DMS153 (cell line): ENCODE measurements around the gene UBQLN1.

Source experiments
- DNase-seq: peaks from one replicate; lab custom pipeline; 2025; lab: John Stamatoyannopoulos, UW

Gene UBQLN1

DNA sequence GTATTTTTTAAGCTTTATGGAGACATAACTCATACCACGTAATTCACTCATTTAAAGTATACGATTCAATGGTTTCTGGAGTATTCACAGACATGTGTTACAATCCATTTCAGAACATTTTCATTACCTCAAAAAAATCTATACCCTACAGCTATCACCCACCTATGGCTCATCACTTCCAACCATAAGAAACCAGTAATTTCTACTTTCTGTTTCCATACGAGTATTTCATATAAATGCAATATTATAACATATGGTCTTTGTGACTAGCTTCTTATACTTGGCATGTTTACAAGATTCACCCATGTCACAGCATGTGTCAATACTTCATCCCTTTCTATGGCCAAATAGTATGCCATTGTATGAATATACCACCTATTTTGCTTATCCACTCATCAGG, 18.8 kb downstream of the UBQLN1 start:
- no peak for DNase-seq

DNA sequence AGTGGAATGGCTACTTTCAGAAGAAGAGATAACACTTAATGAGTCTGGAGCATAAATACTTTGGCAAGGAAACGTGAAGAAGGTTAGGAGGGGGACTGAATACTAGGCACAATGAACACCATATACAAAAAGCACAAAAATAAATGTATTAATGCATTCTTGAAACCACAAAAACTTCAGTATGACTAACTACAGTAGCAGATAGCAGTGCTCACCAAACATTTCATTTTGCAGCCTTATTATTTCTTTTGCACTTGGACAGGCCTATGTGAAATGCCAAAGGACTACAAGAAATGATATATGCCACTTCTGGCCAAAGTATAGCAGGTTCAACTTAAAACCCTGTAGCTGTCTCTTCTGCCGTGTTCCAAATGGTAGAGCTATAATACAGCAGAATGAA, 26.3 kb downstream of the UBQLN1 start:
- no peak for DNase-seq

DNA sequence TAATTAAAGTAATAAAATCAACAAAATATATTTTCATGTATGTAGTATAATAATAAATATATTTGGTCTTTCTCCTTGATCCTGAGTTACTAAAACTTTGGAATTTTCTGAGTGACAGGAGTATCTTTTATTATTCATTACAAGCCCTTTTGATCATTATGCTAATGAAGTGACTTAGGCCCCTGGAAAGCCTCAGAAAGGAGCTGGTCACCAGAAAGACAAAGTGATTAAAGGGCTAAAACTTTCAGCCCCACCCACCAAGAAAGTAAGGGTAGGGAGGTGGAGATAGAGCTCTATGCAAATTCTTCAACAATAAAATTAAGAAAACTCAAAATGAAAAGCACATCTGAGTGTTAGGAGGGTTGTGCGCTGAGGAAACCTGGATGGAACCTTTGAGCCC, 27.5 kb downstream of the UBQLN1 start:
- no peak for DNase-seq

DNA sequence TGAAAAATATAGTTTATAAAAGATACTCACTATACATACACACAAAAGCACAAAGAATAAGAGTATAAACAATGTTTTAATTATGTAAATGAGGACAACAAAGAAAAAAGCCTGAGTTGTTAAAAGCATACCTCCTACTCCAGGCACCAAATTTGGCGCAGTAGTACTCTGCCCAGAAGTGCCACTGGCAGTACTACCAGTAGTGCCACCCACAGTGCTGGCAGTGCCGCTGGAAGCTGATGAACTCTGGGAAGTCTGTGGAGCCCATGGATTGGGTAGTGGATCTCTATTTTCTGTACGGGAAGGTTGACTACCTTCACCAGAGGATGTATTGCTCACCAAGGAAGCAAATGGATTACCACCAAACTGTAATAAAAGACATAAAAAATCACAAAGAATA, 30.2 kb downstream of the UBQLN1 start:
- DNase-seq = no peak

DNA sequence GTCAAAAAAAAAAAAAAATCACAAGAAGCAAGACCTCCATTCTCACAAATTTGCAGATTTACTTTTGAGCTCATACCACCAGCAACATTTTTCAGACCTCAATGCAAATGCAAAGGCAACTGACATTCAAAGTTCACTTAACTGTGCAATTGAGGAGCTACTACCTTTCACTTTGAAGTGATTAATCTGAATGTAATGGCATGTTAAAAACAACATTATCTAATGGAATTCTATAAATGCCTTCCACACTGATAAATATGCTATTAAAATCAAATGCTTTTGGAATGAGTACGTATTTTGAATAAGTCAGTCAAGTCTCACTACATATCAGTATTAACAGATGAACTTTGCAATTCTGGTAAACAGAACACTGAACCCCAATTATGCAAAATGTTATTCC, 32.3 kb downstream of the UBQLN1 start:
- DNase-seq = no peak

DNA sequence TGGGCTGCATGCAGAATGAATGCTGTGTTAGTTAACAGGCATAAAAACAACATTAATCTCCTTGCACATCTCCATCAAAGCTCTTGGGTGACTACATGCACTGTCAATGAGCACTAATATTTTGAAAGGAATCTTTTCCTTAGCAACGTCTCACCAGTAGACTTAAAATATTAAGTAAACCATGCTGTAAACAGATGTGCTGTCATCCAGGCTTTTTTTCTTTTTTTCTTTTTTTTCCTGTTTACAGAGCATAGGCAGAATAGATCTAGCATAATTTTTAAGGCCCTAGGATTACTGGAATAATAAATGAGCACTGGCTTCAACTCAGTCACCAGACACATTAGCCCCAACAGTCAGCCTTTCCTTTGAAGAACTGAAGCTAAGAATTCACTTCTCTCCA, 36.3 kb downstream of the UBQLN1 start:
- DNase-seq = no peak

DNA sequence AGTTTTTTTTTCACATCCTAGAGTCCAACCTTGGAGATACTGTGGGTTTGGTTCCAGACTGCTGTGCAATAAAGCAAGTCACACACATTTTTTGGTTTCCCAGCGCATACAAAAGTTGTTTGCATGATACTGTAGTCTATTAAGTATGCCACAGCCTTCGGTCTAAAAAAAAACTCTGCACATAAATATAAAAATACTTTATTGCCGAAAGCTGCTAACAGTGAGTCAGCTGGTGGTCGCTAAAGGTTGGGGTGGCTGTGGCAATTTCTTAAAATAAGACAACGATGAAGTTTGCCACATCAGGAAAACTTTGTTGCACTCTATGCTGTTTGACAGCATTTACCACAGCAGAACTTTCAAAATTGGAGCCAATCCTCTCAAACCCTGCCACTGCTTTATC, 37.4 kb downstream of the UBQLN1 start:
- DNase-seq = no peak

DNA sequence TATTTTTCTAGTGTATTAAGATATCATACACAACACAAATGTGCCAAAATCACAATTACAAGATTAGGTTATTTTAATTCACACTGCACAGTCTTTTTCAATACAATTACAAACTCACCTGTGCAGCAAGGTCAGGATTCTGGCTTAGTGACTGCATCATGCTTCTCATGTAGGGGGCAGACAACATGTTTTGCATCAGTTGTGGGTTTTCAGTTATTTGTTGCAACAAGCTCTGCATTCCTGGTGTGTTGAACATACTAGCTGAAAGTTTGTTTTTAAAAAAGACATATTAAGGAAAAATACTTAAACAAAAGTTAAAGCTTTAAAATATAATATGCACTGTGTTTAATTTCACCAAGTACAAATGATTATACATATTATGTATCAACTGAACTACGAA, 38.7 kb downstream of the UBQLN1 start:
- no peak for DNase-seq

DNA sequence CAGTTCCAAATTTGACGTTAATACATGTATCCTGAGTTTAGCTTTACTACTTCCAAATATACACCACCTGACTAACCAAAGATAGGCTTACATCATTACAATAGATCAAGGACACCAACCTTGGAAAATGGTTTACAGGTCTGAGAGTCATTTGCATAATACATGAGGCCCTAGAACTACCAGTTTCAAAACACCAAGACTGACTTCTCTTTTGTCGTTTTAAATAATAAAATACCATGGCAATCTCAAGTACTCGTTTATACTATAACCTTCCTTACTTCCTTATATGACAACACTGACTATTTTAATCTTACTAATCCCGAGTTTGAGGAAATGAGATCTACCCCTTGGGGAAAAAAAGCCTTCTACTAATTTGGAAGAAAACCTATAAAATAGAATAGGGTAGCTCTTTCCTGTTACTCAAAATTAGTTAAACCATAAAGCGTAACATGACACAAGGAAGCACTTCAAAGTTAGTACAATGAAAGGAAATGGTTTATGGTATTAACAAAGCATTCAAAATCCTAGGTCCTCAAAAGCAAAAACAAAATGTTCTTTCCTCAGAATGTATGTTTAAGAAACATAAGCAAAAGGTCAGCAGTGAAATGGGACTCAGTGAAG, 42.1 kb downstream of the UBQLN1 start:
- no peak for DNase-seq

DNA sequence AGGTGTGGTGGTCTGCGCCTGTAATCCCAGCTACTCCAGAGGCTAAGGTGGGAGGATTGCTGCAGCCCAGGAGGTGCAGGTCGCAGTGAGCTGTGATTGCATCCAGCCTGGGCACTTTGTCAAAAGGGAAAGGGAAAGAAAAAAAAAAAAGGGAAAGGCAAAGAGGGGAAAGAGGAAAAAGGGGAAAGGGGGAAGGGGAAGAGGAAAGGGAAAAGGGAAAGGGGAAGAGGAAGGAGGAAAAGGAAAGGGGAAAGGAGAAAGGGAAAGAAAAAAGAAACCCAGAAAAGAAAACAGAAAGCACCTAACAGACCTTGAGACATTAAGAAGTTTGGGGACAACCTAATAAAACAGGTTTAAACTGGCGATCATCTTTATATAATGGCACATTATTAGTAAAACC, 44.8 kb downstream of the UBQLN1 start:
- DNase-seq = no peak

DNA sequence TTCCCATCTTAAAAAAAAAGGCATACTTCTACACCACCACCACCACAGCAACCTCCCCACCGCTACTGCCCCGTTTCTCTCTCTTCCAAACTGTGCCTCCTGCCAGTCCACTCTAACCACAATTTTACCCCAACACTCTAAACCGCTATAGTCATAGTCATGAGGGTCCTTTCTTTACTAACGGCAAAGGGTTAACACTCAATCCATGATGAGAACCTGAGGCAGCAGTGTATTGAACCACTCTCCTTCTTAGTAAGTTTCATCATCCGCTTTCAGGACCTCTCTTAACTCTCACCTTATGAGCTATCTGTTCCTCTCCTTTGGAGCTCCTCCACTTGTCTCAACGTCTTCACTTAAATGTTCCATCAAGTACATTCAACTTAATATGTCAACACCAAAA, 50.8 kb downstream of the UBQLN1 start:
- no peak for DNase-seq

DNA sequence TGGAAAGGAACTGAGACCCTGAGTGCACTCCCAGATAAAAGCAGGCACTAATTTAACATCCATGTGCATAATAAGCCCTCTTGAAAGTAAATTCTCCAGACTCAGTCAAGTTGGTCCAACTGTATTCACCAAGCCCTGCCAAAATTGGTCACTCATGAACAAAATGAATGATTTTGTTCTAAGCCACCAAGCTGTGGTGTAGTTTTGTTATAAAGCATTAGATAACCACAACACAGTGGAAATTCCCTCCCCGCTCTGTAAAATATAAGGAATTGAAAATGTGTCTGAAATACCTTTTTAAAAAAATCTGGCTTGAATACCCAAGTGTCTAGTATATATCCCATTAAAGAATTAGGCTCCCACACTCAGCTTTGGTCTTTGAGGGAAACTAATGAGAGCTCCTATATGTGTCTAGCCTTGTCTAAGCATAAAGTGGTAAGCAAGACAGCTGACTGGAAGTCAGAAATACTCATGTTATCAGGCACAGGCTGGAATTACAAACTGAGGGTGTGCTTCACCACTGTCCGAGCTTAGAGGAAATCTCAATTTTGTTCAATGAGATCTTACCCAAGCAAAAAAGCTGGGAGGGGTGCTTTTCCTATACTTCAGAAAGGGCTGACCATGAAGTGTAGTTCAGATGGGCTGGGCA, 51.6 kb downstream of the UBQLN1 start:
- DNase-seq = no peak

DNA sequence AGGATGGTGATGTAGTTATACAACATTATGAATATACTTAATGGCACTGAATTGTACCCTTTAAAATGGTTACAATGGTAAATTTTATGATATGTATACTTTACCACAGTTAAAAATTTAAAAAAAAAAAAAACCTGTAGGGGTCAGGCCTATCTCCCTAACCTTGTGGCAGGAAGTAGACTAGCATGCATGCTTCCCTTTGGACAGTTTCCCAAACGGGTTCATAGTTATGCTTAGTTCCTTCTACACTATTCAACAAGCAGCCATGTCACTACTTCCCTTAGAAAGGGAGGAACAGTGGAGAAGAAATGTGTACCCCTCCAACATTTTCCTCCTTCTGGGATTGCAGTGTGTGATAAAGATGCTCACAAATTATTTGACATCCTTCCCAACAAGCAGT, 52.3 kb downstream of the UBQLN1 start:
- DNase-seq = no peak

DNA sequence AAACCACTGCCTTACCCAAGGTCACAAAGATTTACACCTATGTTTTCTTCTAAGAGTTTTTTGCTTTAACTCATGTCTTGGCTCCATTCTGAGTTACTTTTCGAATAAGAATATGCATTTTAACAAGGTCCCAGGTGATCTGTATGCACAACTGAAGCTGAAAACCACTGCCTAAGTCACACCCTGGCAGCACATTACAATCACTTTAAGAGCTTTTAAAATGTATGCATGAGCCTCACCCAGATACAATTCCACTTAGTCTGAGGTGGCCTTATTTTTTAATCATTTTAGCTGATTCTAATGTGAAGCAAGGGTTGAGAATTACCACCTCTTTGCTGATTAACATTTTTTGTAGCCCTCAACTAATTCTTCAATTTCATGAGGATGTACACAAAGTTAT, 55.3 kb downstream of the UBQLN1 start:
- no peak for DNase-seq

DNA sequence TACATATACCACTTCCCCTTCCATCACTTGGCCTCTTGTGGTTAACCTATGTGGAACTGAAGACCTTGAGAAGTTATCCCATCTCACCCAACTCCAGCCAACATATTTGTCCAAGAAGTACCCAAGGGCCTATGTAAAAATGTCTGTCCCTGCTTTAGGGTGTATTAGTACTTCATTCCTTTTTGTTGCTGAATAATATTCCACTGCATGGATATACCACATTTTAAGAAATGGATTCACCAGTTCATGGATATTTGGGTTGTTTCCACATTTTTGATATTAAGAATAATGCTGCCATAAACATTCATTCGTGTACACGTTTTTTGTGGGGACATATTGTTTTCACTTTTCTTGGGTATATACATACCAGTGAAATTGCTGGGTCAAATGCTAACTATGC, 56.2 kb downstream of the UBQLN1 start:
- no peak for DNase-seq

DNA sequence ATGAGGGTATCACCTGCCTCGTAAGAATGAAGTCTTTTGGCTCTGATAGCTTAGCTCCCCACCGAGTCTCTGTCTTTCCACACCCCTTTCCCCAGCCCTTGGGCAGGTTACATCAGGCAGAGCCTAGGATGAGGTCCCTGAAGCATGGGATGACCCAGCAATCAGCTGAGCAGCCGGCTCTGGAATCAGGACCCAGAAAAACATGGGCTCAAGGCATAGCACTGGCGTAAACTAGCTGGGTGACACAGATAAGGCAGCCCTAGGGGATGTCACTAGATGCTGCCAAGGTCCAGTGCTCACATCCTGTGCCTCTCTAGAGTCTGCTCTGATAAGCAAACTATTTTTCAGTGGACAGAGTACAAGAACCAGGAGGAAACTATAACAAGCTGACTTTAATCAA, 58.2 kb downstream of the UBQLN1 start:
- no peak for DNase-seq

DNA sequence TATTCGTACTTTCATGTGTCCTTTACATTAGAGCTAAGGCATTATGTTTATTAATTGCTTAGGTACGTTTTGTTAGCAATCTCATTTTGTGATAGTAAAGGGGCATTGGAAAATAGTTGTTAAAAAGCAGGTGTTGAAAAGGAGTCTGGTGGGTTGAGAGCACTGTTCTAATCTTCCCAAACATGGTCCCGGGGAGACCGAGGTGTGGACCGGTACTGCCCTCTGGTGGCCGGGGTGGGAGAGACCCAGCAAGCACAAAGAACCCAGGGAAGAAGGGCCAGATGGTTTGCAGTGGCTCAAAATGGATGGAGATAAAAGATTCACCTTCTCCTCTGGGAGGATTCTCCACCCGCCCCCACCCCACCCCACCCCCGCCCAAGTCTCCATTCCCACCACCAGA, 58.7 kb downstream of the UBQLN1 start:
- DNase-seq = no peak

DNA sequence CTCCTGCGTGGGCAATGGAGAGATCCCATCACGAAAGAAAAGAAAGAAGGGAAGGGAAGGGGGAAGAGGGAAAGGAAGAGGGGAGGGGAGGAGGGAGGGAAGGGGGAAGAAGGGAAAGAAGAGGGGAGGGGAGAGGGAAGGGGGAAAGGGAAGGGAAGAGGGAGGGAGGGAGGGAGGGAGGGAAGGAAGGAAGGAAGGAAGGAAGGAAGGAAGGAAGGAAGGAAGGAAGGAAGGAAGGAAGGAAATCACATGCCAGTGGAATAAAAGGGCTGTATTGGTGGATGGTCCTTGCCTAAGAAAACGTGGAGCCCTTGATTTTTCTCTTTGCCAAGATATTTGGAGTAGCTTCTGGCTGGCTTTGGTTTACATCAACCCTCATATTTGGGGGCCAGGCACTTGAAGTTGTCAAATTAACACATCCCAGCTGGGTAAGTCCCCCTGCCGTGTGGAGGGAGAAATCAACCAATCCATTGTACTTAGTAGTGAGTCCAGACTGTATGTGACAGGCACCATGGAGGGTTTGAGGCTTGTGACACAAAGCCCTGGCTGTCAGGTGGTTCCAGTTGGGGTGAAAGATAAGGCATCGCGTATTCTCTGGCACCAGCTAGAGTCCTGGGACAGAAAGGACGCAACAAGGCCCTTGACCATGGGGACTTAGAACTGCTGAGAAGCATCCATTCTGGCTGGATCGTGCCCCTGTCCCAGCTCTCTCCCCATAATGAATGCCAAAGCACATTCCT, 61.1 kb downstream of the UBQLN1 start:
- no peak for DNase-seq

DNA sequence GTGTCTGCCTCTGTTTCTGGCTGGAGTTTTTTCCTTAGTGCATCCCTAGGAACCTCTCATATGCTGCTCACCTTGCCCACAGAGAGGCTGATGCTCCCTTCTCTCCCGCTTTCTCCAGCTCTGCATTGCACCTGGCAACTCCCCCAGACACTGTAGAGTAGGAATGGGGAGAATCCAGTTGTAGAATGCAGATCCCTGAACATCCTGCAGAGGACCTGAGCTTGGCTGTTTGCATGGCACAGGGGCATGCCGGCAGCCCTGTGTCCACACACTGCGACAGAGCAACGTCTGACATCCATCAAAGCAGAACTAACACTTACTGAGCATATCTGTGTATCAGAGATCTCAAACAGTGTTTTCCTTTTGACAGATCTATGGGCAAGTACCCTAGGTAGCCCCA, 65.0 kb downstream of the UBQLN1 start:
- DNase-seq = no peak

DNA sequence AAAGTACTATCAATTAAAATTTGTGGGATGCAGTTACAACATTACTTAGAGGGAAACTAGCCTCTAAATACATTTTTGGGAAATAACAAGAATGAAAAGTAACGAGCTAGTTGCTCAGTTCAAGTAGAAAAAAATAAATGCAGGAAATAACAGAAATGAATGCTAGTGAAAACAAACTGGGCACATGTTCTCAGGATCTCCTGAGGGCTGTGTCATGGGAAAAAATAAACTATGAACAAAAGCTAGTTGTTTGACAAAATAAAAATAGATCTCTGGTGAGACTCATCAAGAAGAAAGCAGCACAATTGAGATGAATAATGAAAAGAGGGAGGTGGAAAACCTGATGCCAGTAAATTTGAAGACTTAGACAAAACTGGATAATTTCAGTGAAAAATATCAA, 68.5 kb downstream of the UBQLN1 start:
- DNase-seq = no peak

DNA sequence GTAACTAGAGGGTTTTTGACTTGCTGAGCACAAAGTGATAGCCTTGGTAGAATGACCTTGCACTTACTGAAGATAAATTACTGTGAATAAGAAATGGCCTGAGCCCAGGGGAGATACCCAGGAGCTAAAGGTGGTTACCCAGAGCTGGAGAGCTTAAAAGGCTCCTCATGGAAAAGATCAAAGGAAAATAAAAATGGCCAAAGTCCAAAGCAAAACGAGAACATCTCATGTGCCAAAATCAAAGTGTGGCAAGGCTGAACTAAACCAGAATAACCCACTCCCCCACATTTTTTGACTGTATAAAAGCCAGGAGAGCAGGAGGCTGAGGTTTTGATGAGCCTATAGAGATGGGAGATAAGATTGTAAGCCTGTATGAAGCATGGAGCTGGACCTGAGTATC, 70.4 kb downstream of the UBQLN1 start:
- DNase-seq = no peak

DNA sequence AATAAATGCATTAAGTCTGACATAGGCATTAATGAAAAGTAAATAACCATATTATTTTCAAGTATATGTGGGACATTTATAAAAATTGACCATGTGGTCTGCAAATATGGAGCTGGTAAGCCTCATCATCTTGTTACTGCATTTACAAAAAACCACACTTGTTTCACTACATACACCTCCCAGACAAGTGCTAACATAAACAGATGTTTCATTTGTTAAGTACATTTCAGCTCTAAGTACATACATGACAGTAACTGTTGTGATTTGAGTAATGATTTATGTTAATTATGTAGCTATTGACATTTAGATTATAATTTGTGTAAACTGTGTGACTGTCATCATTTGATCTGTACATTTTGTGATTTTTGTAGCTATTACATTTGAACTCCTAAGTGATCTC, 70.9 kb downstream of the UBQLN1 start:
- no peak for DNase-seq

DNA sequence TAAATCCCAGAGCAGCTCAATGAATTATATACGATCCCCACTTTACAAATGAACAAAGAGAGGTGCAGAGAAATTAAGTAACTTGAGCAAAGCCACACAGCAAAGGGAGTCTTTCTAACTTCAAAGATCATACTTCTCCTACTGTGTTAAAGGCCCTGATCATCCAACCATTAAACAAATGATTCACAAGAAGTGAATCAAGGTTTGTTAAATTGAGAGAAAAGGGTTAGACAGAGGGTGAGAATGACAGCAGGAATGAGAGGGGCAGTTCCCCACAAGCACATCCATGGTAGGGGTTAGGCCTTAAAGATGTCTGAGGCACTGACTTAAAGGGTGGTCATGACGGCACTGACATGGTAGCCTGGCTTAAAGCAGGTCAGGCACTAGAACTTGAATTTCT, 74.1 kb downstream of the UBQLN1 start:
- no peak for DNase-seq

DNA sequence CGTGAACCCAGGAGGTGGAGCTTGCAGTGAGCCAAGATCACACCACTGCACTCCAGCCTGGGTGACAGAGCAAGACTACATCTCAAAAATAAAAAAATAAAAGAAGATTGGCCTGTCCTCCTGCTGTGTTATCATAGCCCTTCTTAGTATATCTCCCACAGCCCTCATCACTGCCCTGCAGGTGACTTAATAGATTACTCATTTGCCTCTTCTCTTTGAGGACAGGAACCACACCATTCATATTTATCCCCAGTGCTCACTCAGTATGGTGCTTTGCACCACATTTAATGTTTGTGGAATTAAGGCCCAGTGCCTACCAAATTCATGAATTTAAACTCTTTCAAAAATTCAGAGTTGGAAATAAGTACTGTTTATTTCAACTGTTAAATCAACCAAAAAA, 74.5 kb downstream of the UBQLN1 start:
- no peak for DNase-seq
